Measurements from ENCODE around the gene C16orf87.
A peak's percentile ranks its signal among the peaks of the same experiment; 100 is the strongest.
"Not testable (repeated sequence)": the region's sequence is repeated elsewhere in the genome, so short reads cannot be mapped to it uniquely, and the experiment has no call there.

The C16orf87 gene, protein sequence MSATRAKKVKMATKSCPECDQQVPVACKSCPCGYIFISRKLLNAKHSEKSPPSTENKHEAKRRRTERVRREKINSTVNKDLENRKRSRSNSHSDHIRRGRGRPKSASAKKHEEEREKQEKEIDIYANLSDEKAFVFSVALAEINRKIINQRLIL

DNA sequence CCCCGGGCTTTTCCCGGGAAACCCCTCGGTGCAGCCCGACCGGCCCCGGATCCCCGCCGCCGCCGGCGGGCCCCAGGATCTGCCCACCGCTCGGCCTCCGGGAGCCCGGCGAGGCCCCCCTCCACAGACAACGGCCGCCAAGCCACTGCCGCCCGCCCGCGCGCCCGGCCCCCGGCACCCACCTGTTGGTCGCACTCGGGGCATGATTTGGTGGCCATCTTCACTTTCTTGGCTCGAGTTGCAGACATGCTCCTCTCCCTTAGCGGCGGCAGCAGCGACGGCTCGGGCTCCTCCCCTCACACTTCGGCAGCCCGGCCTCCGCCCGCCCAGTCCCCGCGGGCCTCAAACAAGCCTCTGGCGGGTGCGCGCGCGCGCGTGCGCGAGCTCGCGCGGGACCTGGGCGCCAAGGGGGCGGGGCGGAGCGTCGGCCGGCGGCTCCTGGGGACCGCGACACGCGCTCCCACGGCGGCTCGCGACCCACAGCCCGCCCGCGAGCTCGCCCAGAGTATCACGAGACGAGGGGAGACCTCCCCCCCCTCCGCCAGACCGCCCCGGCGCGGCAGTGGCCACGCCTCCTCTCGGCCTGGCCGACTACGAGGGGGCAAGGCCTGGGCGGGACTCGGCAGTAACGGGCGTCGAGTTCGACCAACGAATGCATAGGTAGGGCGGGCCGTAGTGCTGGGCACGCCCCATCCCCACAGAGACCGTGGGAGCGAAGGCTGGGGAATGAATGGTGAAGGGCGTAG is at the start of gene C16orf87:
TSS of gene C16orf87 (minus strand) at position 279 of the 746 bp plus-strand sequence. CDS start at position 248, 31 bp downstream.
- peak; percentile 61 for DNase-seq

DNA sequence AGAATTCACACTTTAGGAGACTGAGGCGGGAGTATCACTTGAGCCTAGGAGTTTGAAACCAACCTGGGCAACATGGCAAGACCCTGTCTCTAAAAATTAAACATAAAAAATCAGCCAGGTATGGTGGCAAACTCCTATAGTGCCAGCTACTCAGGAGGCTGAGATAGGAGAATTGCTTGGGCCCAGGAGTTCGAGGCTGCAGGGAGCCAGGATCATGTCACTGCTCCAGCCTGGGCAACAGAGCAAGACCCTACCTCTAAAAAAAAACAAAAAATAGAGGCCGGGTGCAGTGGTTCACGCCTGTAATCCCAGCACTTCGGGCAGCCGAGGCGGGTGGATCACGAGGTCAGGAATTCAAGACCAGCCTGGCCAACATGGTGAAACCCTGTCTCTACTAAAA is 44.3 kb upstream of the C16orf87 start:
- DNase-seq: no peak

DNA sequence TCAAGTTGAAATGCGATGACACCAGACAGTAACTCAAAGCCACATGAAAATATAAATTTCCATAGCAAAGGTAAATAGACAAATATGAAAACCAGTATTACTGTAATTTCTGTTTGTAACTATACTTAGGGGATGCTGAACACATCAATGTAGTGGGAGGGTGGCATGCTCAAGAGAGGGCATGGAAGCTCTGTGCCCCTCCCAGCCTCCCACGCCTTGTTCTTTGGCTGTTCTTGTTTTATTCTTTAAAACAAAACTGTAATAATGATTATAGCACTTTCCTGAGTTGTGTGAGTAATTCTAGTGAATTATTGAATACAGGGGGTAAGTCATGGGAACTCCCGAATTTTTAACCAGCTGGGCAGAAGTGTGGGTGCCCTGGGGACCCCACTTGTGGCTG is 42.2 kb upstream of the C16orf87 start:
- no peak for DNase-seq

DNA sequence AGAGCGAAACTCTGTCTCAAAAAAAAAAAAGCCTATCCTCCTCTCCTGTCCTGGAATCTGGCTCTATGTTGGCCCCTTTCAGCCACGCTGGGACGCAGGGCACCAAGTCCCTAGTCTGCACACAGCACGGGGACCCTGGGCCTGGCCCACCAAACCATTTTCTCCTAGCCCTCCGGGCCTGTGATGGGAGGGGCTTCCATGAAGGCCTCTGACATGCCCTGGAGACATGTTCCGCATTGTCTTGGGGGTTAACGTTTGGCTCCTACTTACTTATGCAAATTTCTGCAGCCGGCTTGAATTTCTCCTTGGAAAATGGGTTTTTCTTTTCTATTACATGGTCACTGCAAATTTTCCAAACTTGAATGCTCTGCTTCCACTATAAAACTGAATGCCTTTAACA is 40.6 kb upstream of the C16orf87 start:
- DNase-seq: no peak

DNA sequence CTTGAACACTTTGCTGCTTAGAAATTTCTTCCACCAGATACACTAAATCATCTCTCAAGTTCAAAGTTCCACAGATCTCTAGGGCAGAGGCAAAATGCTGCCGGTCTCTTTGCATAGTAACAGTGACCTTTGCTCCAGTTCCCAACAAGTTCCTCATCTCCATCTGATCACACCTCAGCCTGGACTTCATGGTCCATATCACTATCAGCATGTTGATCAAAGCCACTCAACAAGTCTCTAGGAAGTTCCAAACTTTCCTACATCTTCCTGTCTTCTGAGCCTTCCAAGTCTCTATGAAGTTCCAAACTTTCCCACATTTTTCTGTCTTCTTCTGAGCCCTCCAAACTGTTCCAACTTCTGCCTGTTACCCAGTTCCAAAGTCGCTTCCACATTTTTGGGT is 37.9 kb upstream of the C16orf87 start:
- not testable (repeated sequence) for DNase-seq

DNA sequence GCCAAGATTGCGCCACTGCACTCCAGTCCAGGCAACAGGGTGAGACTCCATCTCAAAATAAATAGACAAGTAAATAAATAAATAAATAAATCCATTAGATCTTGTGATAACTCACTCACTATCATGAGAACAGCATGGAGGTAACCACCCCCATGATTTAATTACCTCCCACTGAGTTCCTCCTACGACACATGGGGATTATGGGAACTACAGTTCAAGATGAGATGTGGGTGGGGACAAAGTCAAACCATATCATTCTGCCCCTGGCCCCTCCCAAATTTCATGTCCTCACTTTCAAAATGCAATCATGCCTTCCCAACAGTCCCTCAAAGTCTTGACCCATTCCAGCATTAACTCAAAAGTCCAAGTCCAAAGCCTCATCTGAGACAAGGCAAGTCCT is 36.5 kb upstream of the C16orf87 start:
- DNase-seq: not testable (repeated sequence)

DNA sequence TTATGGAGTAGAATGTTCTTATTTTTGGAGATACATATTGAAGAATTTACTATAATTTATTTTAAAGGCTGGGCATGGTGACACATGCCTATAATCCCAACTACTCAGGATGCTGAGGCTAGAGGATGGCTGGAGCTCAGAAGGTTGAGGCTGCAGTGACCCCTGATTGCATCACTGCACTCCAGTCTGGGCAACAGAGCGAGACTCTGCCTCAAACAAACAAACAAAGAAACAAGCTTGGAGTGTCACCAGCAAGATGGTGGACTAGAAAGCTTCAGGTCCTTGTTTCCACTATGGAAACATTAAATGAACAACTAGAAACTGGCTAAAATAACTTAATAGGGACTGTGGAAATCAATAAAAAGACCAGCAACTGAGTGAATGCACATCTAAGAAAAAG is 35.3 kb upstream of the C16orf87 start:
- no peak for DNase-seq

DNA sequence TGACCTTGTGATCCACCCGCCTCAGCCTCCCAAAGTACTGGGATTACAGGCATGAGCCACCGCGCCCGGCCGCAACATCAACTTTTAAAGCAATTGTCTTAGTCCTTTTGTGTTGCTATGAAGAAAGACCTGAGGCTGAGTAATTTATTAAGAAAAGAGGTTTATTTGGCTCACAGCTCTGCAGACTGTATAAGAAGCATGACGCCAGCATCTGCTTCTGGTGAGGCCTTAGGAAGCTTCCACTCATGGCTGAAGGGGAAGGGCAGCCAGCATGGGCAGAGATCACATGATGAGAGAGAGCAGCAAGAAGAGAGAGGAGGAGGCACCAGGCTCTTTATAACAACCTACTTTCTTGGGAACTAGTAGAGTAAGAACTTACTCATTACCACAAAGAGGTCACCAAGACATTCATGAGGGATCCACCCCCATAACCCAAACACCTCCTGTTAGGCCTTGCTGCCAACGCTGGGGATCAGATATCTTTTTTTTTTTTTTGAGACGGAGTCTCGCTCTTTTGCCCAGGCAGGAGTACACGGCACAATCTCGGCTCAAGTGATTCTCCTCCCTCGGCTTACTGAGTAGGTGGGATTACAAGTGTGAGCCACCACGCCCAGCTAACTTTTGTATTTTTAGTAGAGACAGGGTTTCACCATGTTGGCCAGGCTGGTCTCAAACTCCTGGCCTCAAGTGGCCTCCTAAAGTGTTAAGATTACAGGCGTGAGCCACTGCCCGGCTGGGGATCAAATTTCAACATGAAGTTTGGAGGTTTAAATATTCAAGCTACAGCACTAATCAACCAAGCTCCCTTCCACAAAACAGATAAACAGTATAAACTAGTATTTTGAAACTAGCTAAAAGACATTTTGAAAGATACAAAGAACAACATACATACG is 31.8 kb upstream of the C16orf87 start:
- DNase-seq: no peak

DNA sequence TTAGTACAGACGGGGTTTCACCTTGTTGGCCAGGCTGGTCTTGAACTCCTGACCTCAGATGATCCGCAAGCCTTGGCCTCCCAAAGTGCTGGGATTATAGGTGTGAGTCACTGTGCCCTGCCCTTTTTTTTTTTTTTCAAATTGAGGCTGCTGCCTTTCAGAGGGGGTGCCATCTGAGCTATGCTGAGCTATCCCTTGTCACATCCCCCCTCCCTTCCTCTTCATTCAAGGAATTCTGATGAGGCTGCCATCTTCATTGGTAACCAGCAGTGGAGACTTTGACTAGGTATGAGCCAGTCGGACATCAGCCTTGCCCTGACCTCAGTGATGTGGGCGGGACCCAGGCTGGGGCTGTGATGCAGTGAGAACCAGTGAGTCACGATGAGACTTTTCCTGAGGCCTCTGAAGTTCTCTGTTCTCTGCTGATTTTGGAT is 28.8 kb upstream of the C16orf87 start:
- no peak for DNase-seq

DNA sequence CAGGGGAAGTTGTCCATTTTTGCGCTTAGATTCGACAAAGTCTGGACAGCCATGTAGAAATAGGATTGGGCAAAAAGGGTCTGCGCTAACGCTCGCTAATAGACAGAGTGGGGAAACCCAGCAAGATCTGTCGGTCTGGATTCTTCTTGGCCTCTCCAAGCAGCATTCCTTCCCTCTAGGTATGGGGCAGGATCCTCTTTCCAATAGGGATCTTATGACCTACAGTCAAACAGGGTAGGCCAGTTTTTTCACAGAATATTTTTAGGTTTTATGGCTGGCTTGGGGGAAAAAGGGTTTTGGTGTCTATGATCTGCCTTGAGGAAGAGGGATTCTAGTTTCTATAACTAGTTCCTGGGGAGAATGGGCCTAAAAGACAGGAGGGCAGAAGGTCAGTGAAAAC is 27.2 kb upstream of the C16orf87 start:
- no peak for DNase-seq

DNA sequence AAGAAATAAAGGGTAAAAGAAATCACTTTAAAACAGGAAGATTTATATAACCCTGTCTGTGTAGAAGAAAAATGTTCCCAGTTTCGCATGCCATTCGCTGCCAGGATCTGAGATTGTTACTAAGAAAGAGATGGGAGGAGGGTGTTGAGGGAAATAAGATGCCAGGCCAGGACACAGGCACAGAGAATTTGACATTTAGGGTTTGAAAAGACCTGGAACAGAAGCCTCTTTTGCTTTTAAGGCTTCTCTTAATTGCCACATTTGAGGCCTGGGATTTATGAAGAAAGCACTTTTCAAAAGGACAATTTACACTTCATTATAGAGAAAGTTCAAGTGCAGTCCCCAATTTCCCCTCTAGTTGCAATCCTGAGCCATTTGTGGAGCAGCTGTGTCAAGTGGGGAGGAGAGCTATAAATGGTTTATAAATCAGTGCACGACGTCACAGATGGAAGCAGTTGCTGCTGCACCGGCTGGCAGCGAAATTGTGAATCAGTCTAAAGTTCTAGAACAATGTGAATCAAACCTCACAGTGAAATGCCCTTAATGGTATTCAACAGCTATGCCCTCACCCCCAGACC is 26.5 kb upstream of the C16orf87 start:
- peak; percentile 73 for DNase-seq

DNA sequence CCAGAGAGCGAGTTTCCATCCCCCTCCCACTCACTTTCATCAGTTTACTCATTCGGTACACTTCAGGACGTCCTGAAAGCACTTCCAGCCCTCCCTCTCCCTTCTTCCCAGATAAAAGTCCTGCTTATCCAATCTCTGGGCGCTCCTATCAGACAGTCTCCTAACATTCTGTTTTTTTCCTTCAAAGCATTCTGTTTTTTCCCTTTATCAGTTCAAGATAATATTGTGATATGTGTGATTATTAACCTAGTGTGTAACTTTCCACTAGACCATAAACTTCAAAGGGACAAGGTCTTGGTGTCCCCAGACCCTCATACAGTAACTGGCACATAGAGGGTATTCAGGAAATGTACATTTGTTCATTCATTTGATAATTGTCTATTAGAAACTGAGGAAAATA is 24.4 kb upstream of the C16orf87 start:
- DNase-seq: no peak

DNA sequence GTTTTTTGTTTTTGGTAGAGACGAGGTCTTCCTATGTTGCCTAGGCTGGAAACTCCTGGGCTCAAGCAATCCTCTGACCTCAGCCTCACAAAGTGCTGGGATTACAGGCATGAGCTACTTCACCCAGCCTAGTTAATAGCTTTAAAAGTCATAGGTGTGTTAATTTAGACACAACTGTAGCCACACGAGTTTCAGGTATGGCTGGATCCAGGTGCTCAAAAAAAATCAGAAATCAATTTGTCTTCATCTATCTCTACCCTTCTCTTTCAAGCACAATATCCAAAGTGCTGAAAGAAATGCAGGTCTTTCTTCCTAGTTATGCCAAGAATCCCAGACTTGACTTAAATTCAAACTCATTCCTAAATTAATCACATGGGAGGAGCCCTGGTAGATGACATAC is 23.9 kb upstream of the C16orf87 start:
- no peak for DNase-seq

DNA sequence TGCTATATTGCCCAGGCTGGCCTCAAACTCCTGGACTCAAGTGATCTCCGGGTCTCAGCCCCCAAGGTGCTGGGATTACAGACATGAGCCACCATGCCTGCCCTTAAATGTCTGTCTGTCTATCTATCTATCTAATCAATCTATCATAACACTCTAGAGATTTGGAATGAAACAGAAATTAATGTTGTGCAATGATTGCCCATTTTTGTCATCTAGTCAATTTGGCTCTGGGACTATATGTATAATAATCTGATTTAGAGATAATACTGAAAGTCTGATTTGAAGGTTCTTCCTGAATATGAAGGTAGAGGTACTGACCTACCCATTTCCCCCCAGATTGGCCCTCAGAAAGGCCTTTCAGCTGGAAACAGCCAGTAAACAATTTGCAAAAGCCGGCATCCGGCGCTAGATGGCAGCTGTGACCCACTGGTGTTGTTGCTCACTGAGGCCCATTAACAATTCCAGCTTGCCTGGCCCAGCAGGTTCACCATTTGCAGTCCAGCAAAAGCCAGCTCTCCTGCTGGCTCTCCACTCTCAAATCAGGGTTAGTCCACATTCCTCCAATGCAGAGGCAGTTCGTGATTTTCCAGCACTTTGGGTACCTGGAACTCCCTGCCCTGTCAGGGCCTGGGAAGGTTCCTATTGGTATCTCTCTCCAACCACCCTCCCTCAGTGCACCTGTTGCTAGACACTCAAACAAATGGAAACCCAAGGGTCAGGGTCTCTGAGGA is 22.9 kb upstream of the C16orf87 start:
- no peak for DNase-seq

DNA sequence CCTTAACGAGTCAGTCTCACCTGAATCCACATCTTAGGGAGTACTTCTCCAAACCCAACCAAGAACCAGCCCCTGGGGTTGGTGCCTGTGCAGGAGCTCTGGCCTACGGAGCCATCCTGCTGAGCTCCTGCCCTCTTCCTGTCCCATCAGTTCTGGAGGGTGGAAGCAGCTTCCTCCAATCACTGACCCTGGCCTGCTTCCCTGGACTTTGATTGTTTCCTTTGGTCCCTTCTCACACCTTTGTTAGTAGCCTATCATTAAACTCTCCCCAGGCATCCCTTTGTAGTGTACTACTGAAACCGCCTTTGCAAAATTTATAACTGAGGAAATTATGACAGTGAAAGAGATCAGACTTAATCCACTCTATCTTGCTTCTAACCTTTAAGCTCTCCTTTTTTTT is 21.1 kb upstream of the C16orf87 start:
- no peak for DNase-seq

DNA sequence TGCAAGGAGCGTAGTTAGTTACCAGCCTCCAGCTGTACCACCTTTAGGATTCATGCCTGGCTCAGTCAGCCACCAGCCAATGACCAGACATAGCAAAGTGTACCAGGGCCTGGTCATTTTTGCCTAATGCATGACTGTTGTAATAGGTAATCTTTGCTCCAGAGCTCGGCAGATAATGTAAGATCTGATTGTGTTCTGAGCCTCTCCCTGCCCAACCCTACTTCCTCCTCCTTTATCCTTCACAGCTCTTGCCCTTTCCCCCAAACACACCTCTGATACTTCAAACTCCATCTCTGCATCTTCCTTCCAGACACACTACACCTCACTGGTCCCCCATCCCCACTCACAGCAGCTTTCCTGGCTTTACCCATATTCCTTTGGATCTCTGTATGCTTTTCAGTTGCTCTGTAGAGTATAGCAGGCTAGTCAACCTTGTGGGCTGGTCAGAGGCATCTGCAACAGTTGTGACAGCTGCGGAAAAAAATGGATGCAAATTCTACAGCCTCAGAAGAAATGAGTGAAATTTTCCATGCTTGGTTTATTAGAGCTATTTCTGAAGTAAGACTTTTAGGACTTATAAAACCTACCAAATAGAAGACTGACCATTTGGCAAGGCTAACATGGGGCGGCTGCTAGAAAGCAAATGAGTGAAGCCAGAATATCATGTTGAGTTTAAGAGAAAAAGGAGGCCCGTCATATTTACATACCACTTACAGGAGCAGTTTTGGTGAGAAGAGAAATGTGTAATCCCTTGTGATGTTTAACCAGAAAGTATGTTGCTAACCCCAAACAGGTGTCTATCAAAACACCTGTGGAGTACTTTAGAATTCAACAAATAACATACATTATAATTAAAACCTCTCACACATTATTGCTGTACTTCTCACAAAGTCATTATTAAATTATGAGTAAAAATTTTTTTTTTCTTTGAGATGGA is 19.9 kb upstream of the C16orf87 start:
- no peak for DNase-seq

DNA sequence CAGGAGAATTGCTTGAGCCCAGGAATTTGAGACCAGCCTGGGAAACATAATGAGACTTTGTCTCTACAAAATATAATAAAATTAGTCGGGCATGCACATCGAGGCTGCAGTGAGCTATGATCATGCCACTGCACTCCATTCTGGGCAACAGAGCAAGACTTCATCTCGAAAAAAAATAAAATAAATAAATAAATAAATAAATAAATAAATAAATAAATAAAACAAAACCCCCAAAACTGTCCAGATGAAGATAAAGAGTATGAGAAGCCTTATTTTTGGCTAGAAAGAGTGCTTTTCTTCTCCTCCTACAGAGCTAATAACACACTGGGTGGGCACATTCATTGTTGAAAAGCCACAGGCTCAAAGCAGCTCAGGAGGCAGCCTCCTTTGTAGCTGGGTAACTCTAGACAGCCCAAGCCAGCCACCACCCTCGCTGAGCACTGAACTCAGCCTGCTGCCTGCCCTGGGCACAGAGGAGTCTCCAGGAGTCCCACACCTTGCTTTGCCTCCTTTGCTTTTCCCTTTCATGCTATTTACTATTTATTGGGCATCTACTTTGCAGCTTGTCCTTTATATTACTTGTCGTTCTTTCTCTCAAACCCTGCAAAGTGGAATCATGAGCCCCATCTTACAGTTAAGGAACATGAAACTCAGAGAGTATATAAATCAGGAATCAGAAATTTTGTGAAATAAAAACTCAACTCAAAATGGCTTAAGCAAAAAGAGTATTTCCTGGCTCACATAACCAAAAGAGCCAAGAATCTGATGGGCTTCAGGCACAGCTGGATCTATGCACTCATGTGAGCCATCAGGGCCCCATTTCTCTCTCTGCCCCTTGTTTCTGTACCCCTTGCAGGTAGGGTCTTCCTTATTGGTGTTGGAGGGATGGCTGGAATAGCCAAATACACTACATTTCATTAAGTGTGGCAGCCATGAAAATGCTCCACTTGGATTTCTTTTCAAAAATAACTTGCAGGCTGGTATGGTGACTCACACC is 18.1 kb upstream of the C16orf87 start:
- no peak for DNase-seq

DNA sequence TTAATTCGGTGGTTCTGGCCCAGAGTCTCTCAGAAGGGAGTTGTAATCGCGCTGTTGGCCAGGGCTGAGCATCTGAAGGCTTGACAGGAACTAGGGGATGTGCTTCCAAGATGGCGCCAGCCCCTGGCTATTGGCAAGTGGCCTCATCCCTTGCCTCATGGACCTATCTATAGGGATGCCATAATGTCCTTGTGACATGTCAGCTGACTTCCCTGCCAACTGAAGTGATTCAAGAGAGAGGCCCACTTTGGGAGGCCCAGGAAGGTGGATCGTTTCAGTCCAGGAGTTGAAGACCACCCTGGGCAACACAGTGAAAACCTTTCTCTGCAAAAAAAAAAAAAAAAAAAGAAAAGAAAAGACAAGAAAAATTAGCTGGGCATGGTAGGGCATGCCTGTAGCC is 15.0 kb upstream of the C16orf87 start:
- no peak for DNase-seq

DNA sequence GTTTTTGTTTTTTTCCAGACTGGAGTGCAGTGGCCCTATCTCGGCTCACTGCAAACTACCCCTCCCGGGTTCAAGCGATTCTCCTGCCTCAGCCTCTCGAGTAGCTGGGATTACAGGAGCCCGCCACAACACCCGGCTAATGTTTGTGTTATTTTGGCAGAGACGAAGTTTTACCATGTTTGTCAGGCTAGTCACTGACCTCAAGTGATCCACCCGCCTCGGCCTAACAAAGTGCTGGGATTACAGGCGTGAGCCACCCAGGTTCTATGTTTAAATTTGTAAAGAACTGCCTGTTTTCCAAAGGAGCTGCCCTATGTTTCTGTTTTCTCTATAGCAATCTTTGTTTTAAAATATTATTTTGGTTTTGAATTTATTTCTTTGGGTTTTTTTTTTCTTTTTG is 13.8 kb upstream of the C16orf87 start:
- no peak for DNase-seq
